GM13976 (cell line): ENCODE results near the gene UGT2A3.

Source experiments
- DNase-seq: peaks from one replicate; pipeline ENCODE4 v3.0.0; 2012; ENCODE audit warnings: low spot score
- CTCF ChIP-seq: IDR thresholded peaks from 2 replicates; pipeline ENCODE4 v1.5.1; 2012; ENCODE audit warnings: borderline replicate concordance, mild to moderate bottlenecking; ENCODE audit not compliant: insufficient read depth; ENCODE audit errors: extremely low read depth, missing control alignments, control extremely low read depth
- in situ Hi-C: fragments of 300-500 bp; cut with MboI; formaldehyde crosslinking; loops from one replicate; pipeline ENCODE4 v1.12.0; 2022; ENCODE audit warnings: low sequenced_read_pairs, mixed read lengths, inconsistent platforms; ENCODE audit not compliant: unreplicated experiment

UGT2A3 gene

GRCh38 chr4:68883870-68884269 is 67.7 kb downstream of the UGT2A3 start:
- in situ Hi-C loops, result no loop called here
- DNase-seq, result no peak
- TF ChIP-seq CTCF, result no peak
